ENCODE measurements around the gene MAML3. TPM values are rescaled to one million over a fixed set of nuclear protein-coding genes. Genes with fewer than 3 reads are reported as not detected.

The MAML3 gene
- total RNA-seq, 1 donor from 2014 or later, result 0.79 TPM

DNA sequence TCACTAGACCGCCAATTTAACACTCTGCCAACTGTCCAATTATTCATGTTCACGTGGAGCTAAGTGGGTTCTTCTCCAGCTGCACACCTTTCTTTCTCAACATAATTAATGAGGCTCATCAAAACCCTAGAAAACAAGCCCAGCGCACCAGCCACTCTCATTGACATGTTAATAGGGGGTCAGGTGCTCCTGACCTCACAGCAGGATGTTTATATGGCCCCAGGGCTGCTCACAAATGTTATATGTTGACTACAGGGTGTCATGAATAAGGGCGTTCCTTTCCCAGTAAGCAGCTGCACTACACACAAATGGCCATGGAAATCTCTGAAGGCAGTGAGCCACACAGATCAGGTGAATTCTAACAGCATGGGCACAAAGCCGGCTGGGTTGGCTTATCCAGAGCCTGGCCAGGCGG is 278.6 kb downstream of the MAML3 start:
- no peak for FAIRE-seq
- Histone ChIP-seq H3K4me3 (ENCODE audit: low read depth, low read length) (no peak overlapping the region), H3K36me3 (ENCODE audit: control insufficient read depth, insufficient read depth, low read length) (no peaks in the 10 kb centered on the region), H3K27me3 (ENCODE audit: control insufficient read depth, insufficient read depth, low read length) (no peaks in the 10 kb centered on the region)
- TF ChIP-seq, protein P1, sequence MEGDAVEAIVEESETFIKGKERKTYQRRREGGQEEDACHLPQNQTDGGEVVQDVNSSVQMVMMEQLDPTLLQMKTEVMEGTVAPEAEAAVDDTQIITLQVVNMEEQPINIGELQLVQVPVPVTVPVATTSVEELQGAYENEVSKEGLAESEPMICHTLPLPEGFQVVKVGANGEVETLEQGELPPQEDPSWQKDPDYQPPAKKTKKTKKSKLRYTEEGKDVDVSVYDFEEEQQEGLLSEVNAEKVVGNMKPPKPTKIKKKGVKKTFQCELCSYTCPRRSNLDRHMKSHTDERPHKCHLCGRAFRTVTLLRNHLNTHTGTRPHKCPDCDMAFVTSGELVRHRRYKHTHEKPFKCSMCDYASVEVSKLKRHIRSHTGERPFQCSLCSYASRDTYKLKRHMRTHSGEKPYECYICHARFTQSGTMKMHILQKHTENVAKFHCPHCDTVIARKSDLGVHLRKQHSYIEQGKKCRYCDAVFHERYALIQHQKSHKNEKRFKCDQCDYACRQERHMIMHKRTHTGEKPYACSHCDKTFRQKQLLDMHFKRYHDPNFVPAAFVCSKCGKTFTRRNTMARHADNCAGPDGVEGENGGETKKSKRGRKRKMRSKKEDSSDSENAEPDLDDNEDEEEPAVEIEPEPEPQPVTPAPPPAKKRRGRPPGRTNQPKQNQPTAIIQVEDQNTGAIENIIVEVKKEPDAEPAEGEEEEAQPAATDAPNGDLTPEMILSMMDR (IDR thresholded peaks at IDR 0.05; ENCODE audit: insufficient read depth, low read length, severe bottlenecking), result no peak
- no peak for DNase-seq (ENCODE audit: low read depth)

- TF ChIP-seq, protein P1 (IDR thresholded peaks at IDR 0.05; ENCODE audit: insufficient read depth, low read length, severe bottlenecking), result no peak
- H3K4me3 ChIP-seq (ENCODE audit: low read depth, low read length), result no peak overlapping the region
- no peak for FAIRE-seq
- no peaks in the 10 kb centered on the region for H3K36me3 ChIP-seq (ENCODE audit: control insufficient read depth, insufficient read depth, low read length)
- DNase-seq (ENCODE audit: low read depth), result no peak
- no peaks in the 10 kb centered on the region for H3K27me3 ChIP-seq (ENCODE audit: control insufficient read depth, insufficient read depth, low read length)
These were observed 280.7 kb downstream of the MAML3 start for GRCh38 chr4:139873111-139873860.

- Histone ChIP-seq H3K4me3 (ENCODE audit: low read depth, low read length) (no peak overlapping the region), H3K36me3 (ENCODE audit: control insufficient read depth, insufficient read depth, low read length) (no peaks in the 10 kb centered on the region), H3K27me3 (ENCODE audit: control insufficient read depth, insufficient read depth, low read length) (no peaks in the 10 kb centered on the region)
- TF ChIP-seq, protein P1 (IDR thresholded peaks at IDR 0.05; ENCODE audit: insufficient read depth, low read length, severe bottlenecking), result no peak
- DNase-seq (ENCODE audit: low read depth) (peak; percentile 99), FAIRE-seq (peak; percentile 64)
These were observed 281.7 kb downstream of the MAML3 start for GRCh38 chr4:139872274-139872673.

DNA sequence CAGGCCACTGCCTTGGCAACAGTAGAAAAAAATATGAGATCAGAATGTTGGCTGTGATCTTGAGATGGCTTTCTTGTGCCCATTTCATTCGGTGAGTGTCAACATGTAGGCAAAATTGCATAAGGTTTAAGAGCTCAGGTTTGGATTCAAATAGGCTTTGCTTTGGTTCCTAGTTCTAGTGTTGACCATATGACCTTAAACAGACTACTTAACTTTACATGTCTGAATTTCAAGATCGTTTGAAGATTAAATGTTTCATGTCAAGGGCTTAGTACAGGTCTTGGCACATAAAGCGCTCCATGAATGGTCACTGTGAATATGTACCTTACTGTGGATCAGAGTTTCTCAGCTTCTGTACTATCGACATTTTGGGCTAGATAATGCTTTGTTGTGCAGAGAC is 284.2 kb downstream of the MAML3 start:
- no peaks in the 10 kb centered on the region for H3K27me3 ChIP-seq (ENCODE audit: control insufficient read depth, insufficient read depth, low read length)
- H3K4me3 ChIP-seq (ENCODE audit: low read depth, low read length), result no peak overlapping the region
- DNase-seq (ENCODE audit: low read depth) (no peak), FAIRE-seq (peak; percentile 62)
- TF ChIP-seq, protein P1 (IDR thresholded peaks at IDR 0.05; ENCODE audit: insufficient read depth, low read length, severe bottlenecking), result no peak
- H3K36me3 ChIP-seq (ENCODE audit: control insufficient read depth, insufficient read depth, low read length), result no peaks in the 10 kb centered on the region

- no peak for FAIRE-seq
- TF ChIP-seq, protein P1 (IDR thresholded peaks at IDR 0.05; ENCODE audit: insufficient read depth, low read length, severe bottlenecking), result no peak
- DNase-seq (ENCODE audit: low read depth), result no peak
- Histone ChIP-seq H3K27me3 (ENCODE audit: control insufficient read depth, insufficient read depth, low read length) (no peaks in the 10 kb centered on the region), H3K4me3 (ENCODE audit: low read depth, low read length) (no peak overlapping the region), H3K36me3 (ENCODE audit: control insufficient read depth, insufficient read depth, low read length) (no peaks in the 10 kb centered on the region)
These were observed 287.6 kb downstream of the MAML3 start for GRCh38 chr4:139866276-139866962.

Data from bronchial epithelial cell (primary cell).